NK-92 treated with Interleukin-12 subunit alpha and Interleukin-12 subunit beta, amount 100 ng/mL, for 24 hours (cell line): ENCODE results near the gene URI1.
"Not testable (repeated sequence)": the region's sequence is repeated elsewhere in the genome, so short reads cannot be mapped to it uniquely, and the experiment has no call there.

ENCODE experiments used
- DNase-seq: peaks from one replicate; lab custom pipeline; 2025; lab: John Stamatoyannopoulos, UW

Gene URI1

GRCh38 chr19:29942404-29943261, 594 bp downstream of the URI1 start:
- DNase-seq, result peak; percentile 59

- no peak for DNase-seq
Observed at GRCh38 chr19:29943615-29944014, 1.6 kb downstream of the URI1 start.

GRCh38 chr19:29944390-29945012, 2.5 kb downstream of the URI1 start:
- no peak for DNase-seq

- DNase-seq, result no peak
Observed at GRCh38 chr19:29945017-29945416, 3.0 kb downstream of the URI1 start.

GRCh38 chr19:29945433-29945832, 3.4 kb downstream of the URI1 start:
- no peak for DNase-seq

- DNase-seq, result no peak
Observed at GRCh38 chr19:29946645-29947044, 4.6 kb downstream of the URI1 start.

- no peak for DNase-seq
Observed at GRCh38 chr19:29947871-29948270, 5.8 kb downstream of the URI1 start.

- DNase-seq, result not testable (repeated sequence)
Observed at GRCh38 chr19:29948759-29949470, 6.9 kb downstream of the URI1 start.

GRCh38 chr19:29952177-29952576, 10.1 kb downstream of the URI1 start:
- no peak for DNase-seq

- DNase-seq, result no peak
Observed at GRCh38 chr19:29952646-29953045, 10.6 kb downstream of the URI1 start.

GRCh38 chr19:29953352-29954247, 11.6 kb downstream of the URI1 start:
- no peak for DNase-seq

GRCh38 chr19:29956855-29957254, 14.8 kb downstream of the URI1 start:
- no peak for DNase-seq

- no peak for DNase-seq
Observed at GRCh38 chr19:29961311-29961710, 19.3 kb downstream of the URI1 start.

GRCh38 chr19:29962793-29963192, 20.8 kb downstream of the URI1 start:
- no peak for DNase-seq

GRCh38 chr19:29963576-29963975, 21.5 kb downstream of the URI1 start:
- DNase-seq, result no peak

GRCh38 chr19:29964171-29964570, 22.1 kb downstream of the URI1 start:
- no peak for DNase-seq

GRCh38 chr19:29965492-29965891, 23.5 kb downstream of the URI1 start:
- DNase-seq, result no peak

GRCh38 chr19:29966142-29966541, 24.1 kb downstream of the URI1 start:
- DNase-seq, result not testable (repeated sequence)

GRCh38 chr19:29966588-29967249, 24.7 kb downstream of the URI1 start:
- DNase-seq, result no peak

- no peak for DNase-seq
Observed at GRCh38 chr19:29967623-29968022, 25.6 kb downstream of the URI1 start.

- DNase-seq, result no peak
Observed at GRCh38 chr19:29969891-29970290, 27.9 kb downstream of the URI1 start.
